HG03354 (cell line): ENCODE data around the gene CTU2.
"Not testable (repeated sequence)": the region's sequence is repeated elsewhere in the genome, so short reads cannot be mapped to it uniquely, and the experiment has no call there.

Experiments
- ATAC-seq: cut with Tn5 transposase; IDR thresholded peaks from one replicate; pipeline ENCODE4 v1.9.1; 2021; ENCODE audit warnings: mild to moderate bottlenecking; ENCODE audit not compliant: unreplicated experiment, poor library complexity, severe bottlenecking

CTU2 gene

DNA sequence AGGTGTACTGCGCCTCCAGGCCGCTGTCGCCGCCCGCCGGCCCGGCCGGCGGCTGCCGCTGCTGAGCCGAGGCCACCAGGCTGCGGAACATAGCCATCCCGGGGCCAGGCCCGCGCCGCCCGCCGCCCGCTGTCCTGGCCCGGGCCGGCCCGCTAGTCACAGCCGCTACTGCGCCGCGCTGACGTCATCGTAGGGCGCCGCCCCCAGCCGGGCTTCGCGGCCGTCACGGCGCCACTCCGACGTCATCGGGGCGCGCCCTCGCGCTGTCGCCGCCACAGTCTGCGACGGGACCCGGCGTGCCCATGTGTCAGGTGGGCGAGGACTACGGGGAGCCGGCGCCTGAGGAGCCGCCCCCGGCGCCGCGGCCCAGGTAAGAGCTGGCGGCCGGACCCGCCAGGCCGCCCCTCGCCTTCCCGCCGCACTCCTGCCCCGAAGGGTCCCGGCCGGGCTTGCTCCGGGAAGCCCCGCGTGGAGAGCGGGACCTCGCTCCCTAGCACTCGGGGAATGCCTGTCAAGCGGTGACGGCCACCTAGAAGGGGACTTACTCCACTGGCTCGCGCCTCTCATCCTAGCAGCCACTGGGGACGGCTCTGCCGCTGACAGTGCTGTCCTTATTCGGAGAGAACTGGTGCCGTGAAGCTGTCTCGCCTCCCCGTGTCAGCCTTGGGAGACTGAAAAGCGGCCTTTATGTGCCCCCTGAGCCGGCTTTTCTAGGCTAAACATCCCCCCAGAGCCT is at the start of gene CTU2, which contains the start of gene RNF166:
TSS of gene CTU2 (plus strand) at position 275 of the 736 bp plus-strand sequence. CDS start at position 303, 28 bp downstream.
TSS of gene RNF166 (minus strand) at position 180 of the 736 bp plus-strand sequence. CDS start at position 97, 83 bp downstream.
- peak; percentile 68 for ATAC-seq

DNA sequence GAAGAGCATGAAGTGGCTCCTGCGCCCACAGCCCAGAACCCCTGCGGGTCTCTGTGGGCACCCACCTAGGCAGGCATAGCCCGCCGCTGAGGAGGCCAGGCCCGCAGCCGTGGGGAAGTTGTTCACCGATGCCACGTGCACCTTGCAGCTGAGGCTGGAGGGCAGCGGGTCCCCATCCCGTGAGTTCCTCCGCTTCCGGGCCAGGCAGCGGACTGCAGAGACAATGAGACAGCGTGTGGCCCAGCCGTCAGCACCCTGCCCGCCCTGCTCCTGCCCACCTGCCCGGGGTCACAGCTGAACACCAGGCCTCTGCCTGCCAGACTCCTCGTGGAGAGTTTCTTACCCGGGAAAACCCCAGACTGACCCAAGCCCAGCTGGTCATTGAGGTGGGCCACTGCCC is 48.9 kb upstream of the CTU2 start:
- ATAC-seq: no peak

DNA sequence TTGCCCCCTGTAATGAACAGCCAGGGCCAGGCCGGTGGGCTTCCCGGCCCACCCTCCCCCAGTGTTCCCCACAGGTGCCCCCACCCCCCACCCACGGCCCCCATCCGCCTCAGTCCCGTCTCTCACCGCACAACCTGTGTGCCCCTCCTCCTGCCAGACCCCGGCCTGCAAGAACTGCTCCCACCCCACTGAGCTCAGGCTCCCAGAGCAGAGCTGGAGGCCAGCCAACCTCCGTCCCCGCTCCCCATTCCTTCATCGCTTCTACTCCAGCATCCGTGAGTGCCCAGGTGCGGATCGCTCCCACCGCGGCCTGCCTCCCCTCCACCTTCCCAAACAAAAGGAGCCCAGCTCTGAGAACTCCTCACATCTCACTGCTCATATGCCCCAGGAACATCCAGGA is 47.6 kb upstream of the CTU2 start:
- no peak for ATAC-seq

DNA sequence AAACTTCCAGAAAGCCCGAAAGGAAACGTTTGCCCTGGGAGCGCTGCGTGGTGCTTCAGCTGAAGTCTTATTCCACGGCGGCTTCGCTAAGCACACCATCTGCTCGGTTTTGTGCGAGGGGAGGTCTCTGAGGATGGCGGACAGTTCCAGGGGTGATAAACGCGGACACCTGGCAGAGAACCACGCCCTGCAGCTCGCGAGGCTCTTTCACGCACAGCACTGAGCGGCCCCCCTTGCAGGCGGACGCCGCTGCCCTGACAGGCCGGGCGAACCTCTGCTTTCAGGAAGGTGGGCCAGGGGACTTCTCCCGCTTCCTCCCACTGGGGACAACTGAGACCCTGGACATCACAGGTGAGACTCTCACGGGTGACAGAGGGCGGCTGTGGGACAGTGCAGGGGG is 47.1 kb upstream of the CTU2 start:
- no peak for ATAC-seq

DNA sequence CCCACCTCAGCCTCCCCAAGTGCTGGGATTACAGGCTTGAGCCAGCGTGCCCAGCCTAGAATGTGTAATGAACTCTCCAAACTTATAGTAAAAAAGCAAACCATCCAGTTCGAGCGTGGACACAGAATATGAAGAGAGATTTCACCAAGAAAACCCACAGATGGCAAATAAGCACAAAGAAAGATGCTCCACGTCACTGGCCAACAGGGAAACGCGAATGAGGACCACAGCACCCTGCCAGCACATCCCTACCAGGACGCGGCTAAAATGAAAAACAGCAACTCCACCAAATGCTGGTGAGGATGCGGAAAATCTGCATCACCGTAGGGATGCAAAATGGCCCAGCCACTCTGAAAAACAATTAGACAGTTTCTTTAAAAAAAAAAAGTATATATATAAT is 44.8 kb upstream of the CTU2 start:
- ATAC-seq: no peak

DNA sequence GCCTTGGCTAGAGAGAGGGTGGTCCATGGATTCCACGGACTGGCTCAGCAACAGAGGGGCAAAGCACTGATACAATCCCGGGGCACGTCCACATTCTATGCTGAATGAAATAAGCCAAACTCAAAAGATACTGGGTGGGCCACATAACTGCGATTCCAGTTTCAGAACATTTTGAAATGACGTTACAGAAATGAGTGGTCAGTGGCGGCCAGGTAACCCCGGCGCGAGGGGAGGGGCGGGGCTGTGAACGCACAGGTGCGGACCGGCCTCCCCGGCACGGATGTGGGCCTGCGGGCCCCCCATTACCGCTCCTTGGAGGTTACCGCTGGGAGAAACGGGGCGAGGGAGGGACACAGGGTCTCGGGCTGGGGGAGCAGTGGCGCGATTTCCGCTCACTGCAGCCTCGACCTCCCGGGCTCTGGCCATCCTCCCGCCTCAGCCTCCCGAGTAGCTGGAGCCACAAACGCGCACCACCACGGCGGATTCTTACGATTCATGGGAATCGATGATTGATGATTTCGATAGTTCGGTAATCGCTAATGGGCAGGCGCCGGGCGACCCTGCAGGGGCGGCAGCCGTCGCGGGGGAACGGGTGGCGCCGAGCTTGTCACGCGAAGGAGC is 44.0 kb upstream of the CTU2 start:
- ATAC-seq: peak; percentile 11

DNA sequence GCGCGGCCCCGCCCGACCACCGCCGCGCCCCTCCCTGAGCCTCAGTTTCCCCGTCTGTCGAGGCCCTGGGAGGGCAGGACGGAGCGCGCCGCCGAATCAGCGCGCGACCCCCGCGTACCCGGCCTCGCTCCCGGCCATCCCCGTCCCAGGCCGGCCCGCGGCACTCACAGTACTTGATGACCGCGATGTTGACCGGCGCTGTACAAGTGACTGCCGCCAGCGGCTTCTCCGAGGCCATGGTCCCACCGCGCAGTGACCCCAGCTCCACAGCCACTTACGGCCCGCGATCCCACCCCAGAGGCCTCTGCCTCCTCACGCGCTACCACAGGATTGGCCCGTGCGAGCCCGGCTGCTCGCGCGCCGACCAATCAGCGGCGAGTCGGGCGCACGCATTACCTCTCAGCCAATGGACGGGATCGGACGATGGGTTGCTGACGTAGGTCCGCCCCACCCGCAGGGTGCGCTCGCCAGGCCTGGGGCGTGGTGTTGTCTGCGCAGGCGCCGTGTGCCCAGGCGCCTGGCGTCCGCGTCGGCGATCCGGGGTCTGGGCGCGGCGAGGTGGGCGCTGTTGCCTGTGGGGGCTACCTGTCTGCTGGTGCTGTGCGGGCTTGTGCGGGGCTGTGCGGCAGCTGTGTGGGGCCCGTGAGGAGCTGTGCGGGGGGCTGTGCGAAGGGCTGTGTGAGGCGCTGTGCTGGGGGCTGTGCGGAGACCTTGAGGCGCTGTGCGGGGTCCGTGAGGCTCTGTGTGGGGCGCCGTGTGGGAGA is 43.3 kb upstream of the CTU2 start, which contains the start of gene MVD:
TSS of gene MVD (minus strand) at position 249 of the 764 bp plus-strand sequence. CDS start at position 238, 11 bp downstream.
- peak; percentile 94 for ATAC-seq

DNA sequence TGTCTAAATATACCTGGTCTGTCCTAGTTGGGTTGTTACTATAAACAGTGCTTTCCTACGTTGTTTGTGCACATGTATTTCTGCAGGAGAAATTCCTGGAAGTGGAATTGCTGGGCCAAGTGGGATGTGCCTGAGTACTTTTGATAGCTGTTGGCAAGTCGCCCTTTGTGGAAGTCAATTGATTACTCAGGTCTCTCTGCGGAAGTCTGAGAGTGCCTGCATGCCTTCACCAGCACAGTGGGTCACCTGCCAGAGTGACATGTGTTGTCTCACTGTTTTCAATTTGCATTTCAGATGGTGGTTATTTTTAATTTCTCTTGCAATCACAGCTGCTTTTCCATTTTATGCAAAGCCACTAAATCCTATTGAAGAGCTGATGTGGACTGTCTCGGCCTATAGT is 41.2 kb upstream of the CTU2 start:
- no peak for ATAC-seq

DNA sequence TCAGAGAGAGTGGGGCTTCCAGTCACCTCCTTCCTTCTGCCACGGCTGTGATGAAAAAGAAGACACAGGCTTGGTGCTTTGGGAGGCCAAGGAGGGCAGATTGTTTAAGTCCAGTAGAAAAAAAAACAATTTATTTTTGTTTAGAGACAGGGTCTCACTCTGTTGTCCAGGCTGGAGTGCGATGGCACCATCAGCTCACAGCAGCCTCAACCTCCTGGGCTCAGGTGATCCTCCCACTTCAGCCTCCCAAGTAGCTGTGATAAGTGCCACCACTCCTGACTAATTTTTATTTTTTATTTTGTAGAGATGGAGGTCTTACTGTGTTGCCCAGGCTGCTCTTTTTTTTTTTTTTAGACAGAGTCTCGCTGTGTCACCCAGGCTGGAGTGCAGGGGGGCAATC is 40.7 kb upstream of the CTU2 start:
- no peak for ATAC-seq

DNA sequence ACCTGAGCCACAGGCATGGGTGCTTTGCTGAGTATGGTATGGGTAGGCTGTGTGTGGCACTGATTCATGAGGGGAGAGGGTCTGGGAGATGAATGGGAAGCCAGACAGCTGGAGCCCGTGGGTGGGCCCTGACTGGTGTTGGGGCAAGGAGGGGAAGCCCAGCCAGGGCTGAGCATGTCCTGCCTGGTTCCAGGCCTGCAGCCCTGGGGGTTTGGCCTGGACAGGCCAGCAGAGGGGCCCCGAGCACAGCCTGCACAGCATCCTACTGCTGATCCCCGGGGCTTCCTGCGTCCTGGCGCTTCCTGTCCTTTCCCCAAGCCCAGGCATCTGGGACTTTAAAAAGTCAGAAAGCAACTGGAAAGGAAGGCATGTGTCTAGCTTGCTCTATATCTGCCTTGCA is 38.8 kb upstream of the CTU2 start:
- ATAC-seq: no peak

DNA sequence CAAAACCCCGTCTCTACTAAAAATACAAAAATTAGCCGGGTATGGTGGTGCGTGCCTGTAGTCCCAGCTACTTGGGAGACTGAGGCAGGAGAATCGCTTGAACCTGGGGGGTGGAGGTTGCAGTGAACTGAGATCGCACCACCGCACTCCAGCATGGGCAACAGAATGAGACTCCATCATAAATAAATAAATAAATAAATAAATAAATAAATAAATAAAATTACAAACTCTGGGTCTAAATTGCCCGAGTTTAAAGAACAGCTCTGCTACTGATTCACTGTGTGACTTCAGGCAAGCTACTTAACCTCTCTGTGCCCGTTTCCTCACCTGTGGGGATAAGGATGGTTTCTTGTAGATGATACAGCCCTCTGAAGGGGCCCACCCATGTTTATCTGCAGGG is 36.8 kb upstream of the CTU2 start:
- not testable (repeated sequence) for ATAC-seq

DNA sequence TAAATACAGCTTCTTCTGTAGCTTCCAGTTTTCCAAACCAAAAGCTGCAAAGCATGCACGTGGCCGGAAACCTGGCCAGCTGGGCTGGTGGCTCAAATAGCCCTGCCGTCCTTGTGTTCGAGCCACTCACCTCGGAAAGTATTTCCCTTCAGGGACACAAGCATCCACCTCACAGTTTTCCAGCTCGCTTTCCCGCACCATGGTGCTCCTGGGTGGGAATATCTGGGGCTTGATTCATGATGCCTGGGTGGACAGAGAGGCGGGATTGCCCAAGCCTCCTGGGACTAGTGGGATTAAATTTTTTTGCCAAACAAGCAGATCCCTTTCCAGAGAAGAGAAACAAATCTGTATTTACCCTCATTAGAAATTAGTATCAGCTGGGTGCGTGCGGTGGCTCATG is 36.3 kb upstream of the CTU2 start:
- ATAC-seq: no peak

DNA sequence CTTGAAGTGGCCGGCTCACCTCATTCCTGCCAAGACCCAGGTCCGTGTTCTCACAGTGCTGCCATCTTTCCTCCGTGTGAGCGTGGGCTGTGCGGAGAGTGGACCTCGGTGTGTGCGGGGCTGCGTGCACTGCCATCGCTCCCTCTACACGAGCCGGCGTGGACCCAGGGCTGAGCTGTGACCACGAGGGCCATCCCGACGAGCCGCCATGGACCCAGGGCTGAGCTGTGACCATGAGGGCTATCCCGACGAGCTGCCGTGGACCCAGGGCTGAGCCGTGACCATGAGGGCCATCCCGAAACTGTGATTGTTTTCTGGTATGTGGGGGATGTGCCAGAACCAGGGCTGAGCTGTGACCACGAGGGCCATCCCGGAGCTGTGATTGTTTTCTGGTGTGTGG is 34.5 kb upstream of the CTU2 start:
- no peak for ATAC-seq

DNA sequence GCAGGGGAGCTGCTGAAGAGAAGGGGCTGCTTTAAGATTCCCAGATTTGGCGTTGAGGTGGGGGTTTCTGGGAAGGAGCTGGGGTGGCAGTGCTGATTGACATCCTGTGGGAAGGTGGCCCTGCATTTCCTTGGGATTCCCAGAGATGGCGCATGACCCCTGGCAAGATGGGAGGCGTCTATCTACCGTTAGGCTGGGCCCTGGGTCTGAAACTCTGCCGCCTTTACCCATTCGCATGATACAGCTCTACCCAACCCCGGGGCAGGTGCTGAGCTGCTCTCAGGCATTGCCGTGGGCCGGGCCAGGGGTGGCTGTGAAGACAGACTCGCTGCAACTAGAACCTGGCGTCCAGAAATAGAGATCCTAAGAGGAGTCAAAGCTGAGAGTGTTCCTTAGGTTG is 33.5 kb upstream of the CTU2 start:
- ATAC-seq: no peak

DNA sequence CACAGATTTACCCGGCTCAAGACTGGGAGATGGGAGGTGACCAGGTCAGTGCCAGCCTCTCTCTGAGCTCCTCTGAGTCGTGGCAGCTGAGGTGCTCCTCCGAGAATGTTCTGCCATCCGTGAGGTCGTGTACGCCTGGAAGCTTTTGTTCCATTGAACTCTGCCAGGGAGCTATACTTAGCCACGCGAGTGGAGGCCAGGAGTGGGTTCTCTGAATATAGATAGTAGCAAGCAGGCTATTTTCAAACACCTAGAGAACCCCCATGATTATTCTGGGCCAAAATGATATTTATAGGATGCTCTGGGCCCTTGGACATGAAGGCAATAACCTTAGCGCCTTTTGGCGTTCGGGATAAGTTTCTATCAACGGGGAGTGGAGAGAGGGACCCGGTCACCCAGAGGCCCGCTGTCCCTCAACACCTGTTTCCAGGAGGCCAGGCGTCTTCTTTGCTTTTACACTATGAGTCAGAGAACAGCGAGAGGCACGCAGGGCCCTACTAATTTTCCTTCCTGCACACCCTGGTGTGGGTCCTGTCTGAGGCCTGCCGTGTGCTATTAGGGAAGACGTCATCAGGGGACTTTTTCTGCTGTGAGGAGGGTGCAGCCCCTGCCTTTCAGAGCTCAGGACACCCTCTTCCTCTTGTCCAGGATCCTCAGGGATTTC is 32.5 kb upstream of the CTU2 start:
- ATAC-seq: no peak

DNA sequence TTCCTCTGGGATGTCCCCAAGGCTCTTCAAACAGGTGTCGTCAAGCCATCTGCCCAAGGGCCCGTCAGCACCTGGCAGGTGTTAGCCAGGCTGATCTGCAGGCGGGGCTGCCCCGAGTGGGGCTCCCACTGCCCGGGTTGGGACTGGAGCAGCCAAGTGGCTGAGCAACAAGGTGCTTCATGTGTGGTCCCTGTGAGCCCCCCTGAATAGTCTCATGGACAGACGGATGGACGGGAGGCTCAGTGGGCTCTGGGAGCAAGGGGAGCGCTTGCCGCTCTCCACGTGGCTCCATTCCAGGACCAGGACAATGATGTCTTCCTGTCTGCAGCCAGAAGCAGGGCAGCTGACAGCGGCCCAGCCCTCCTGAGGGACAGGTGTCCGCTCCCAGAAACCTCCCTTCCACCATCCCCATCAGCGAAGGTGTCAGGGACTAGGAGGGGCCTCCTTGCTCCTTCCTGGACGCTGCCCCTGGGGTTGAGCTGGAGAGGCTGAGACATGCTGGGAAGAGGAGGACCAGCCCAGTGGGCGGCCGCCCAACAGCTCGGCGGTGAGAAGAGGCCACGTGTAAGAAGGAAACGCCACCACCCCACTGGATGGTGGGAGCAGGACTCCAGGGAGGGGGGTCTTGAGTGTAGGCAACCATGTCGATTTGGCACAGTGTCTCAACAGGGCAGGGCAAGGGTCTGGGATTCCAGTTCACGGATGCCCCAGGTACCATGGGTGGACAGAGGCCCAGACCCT is 29.6 kb upstream of the CTU2 start:
- ATAC-seq: no peak

DNA sequence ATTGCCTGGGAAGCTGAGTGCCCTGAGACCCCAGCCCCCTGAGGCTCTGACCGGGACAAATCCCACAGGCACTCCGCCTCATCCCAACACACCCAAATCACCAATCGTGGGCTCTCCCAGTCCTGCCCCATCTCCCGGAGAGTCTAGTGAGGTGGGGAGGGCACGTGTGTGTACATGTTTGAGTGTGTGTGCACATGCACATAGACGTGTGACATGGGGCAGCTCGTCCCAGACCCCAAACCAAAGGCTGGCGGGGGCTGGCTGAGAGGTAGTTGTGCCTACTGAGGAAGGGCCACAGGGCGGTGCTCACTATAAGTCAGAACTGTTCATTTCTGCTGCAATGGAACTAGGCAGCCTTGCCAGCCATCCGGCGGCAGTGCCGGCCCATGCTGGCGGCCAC is 28.6 kb upstream of the CTU2 start:
- ATAC-seq: no peak

DNA sequence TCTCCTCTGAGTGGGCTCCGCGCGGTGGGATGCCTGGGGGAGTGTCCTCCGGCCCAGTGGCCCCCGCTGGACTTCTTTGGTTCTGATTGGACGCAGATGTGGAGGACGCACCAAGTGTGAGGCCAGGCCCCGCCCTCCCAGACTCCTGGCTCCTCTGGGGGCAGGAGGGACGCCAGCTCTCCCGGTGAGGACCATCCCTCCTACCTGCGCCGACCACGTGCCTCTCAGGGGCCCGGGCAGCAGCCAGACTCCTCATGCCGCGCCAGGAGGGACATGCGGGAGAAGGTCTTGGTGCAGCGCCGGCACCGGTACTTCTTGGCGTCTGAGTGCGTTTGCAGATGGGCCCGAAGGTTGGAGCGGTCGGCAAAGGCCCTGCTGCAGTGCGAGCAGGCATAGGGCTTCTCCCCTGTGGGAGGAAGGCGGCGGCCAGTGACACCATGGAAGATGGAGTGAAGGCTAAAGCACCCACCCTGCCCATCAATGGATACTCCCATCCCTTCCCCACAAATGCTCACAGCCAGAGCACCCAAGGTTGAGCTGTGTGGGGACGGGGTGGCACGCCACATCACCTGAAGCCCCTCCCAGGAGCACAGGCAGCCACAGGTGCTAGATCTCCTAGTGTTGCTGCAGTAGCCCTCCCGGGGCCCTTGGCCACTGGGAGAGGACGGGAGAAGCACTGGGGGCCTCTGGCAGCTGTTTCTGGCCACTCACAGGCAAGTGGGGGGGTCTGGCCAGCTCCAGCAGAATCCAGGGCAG is 27.9 kb upstream of the CTU2 start:
- no peak for ATAC-seq

DNA sequence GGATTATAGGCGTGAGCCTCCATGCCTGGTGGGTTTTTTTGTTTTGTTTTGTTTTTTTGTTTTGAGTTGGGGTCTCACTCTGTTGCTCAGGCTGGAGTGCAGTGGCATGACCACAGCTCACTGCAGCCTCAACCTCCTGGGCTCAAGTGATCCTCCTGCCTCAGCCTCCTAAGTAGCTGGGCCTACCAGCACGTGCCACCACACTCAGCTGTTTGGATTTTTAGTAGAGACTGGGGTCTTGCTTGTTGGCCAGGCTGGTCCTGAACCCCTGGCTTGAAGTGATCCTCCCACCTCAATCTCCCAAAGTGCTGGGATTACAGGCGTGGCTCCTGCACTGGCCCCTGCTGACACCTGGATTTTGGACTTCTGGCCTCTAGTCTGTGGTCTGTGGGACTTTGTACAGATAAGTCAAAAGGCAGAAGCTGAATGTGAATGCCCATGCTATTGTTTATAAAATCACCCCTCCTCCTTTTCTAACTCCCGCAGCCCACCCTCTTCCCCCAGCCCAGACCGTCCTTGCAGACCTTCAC is 25.7 kb upstream of the CTU2 start:
- ATAC-seq: no peak
